Effector memory CD8-positive, alpha-beta T cell (primary cell): Measurements from ENCODE around the gene EMILIN1.

Experiments
- ATAC-seq: fragments of 150-1000 bp; cut with Tn5 transposase; replicated peaks from 2 replicates; pipeline ENCODE4 v1.10.0; 2021; ENCODE audit warnings: mild to moderate bottlenecking, moderate library complexity
- DNase-seq, 3 experiments: peaks; one replicate each; pipeline ENCODE4 v3.0.0; 2021
- H3K27ac Mint-ChIP-seq, 2 donors: one replicate each; pipeline ENCODE4 v1.8.0; 2022; ENCODE audit warnings: mild to moderate bottlenecking in 2 of 2, mixed read lengths in 2 of 2, moderate library complexity in 2 of 2
- H3K27me3 Mint-ChIP-seq, 2 donors: one replicate each; pipeline ENCODE4 v1.8.0; 2022; ENCODE audit warnings: mixed read lengths in 2 of 2
- H3K36me3 Mint-ChIP-seq: one replicate; pipeline ENCODE4 v1.8.0; 2022; ENCODE audit warnings: mild to moderate bottlenecking, moderate library complexity, mixed read lengths; ENCODE audit not compliant: insufficient read depth
- H3K4me1 Mint-ChIP-seq, 2 donors: one replicate each; pipeline ENCODE4 v1.8.0; 2022; ENCODE audit warnings: low read depth in 2 of 2, mixed read lengths in 2 of 2
- H3K4me3 Mint-ChIP-seq, 2 donors: one replicate each; pipeline ENCODE4 v1.8.0; 2022; ENCODE audit warnings: mild to moderate bottlenecking in 2 of 2, mixed read lengths in 2 of 2, moderate library complexity in 2 of 2
- H3K9me3 Mint-ChIP-seq, 2 donors: one replicate each; pipeline ENCODE4 v1.8.0; 2022; ENCODE audit warnings: mixed read lengths in 2 of 2

The EMILIN1 gene

DNA sequence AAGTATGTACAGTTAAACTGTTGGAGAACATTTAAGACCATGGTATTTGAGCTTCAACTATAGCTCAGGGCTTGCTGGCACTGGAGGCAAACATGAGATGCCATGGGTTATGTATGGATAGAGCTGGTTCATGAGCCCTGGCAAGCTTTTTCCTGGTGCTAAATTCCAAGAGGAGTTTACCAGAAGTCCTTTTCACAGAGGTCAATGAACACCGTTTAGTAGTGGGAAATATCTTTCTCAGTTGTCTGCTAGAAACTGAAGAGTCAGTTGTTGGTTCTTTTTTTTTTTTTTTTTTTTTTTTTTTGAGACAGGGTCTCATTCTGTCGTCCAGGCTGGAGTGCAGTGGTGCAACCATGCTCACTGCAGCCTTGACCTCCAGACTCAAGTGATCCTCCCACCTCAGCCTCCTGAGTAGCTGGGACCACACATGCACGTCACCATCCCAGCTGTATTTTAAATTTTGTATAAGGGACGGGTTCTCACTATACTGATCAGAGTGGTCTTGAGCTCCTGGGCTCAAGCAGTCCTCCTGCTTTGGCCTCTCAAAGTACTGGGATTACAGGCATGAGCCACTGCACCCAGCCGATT, 9.5 kb downstream of the EMILIN1 start:
- H3K9me3 Mint-ChIP-seq: no peaks in the 10 kb centered on the region
- peaks cover 5% of the 10 kb centered on the region for H3K36me3 Mint-ChIP-seq
- H3K4me1 Mint-ChIP-seq: peaks cover 8 to 15% of the 10 kb centered on the region in 2 donors
- no peak overlapping the region for H3K27ac Mint-ChIP-seq
- ATAC-seq (no peak), DNase-seq (no peak)
- H3K27me3 Mint-ChIP-seq: no peaks in the 10 kb centered on the region
- H3K4me3 Mint-ChIP-seq: peak overlapping the region in 1 of 2 donors; percentile 80

DNA sequence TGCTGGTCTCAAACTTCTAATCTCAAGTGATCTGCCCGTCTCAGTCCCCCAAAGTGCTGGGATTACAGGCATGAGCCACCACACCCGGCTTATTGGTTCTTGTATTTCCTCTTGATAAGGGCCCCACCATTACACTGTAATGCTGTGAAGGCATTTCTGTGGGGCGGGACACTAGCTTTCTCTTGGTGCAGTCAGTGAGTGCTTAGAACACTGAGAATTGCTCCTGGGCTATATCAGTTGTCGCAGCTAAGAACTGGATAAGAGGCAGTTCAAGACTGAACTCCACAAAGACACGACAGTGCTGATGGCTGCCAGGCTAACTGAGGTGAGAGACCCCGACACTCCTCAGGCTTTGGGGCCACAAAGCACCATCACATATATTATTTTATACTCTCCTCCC, 10.2 kb downstream of the EMILIN1 start:
- H3K36me3 Mint-ChIP-seq: peaks cover 5% of the 10 kb centered on the region
- H3K4me1 Mint-ChIP-seq: peaks cover 8 to 15% of the 10 kb centered on the region in 2 donors
- DNase-seq: no peak
- H3K27me3 Mint-ChIP-seq: no peaks in the 10 kb centered on the region
- no peak for ATAC-seq
- H3K4me3 Mint-ChIP-seq: no peak overlapping the region
- H3K27ac Mint-ChIP-seq: peak overlapping the region in 1 of 2 donors; percentile 46
- no peaks in the 10 kb centered on the region for H3K9me3 Mint-ChIP-seq

DNA sequence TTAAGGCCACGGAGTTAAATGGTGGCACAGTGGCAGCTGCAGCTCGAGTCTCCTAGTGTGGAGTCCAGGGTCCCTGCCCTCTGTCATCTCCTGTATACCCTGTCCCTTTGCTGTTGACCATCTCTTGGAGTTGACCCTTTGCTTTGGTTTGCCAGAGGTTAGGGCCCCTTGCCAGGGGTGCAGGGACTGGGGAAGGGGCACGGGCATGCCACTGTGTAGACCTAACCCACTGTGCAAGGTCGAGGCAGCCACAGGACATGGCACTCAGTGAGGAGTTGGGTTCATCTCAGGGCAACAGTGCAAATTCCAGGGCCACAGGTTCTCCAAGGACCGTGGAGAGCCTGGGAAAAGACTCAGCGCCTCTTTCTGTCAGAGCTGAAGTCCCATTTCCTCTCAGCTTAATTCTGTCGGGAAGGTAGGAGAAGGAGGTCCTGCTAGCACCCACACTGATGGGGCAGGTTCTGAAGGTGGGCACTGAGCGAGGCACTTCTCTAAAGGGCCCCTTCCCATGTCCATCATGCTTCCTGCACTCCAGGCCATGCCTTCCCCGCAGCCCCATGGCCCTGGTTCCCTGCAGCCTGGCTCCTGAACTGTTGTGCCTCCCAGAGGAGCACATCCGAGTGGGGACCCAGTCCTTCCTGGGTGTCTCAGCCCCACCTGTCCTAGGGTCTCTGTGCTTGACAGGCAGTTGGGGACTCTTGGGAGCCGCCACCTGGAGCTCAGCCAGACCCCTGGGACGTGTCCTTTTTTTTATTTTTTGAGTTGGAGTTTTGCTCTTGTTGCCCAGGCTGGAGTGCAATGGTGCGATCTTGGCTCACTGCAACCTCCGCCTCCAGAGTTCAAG, 10.9 kb downstream of the EMILIN1 start:
- Mint-ChIP-seq H3K4me1 (peaks cover 8 to 15% of the 10 kb centered on the region in 2 donors), H3K4me3 (no peak overlapping the region), H3K27me3 (no peaks in the 10 kb centered on the region), H3K9me3 (no peaks in the 10 kb centered on the region), H3K27ac (no peak overlapping the region), H3K36me3 (peaks cover 5% of the 10 kb centered on the region)
- ATAC-seq (no peak), DNase-seq (no peak)

DNA sequence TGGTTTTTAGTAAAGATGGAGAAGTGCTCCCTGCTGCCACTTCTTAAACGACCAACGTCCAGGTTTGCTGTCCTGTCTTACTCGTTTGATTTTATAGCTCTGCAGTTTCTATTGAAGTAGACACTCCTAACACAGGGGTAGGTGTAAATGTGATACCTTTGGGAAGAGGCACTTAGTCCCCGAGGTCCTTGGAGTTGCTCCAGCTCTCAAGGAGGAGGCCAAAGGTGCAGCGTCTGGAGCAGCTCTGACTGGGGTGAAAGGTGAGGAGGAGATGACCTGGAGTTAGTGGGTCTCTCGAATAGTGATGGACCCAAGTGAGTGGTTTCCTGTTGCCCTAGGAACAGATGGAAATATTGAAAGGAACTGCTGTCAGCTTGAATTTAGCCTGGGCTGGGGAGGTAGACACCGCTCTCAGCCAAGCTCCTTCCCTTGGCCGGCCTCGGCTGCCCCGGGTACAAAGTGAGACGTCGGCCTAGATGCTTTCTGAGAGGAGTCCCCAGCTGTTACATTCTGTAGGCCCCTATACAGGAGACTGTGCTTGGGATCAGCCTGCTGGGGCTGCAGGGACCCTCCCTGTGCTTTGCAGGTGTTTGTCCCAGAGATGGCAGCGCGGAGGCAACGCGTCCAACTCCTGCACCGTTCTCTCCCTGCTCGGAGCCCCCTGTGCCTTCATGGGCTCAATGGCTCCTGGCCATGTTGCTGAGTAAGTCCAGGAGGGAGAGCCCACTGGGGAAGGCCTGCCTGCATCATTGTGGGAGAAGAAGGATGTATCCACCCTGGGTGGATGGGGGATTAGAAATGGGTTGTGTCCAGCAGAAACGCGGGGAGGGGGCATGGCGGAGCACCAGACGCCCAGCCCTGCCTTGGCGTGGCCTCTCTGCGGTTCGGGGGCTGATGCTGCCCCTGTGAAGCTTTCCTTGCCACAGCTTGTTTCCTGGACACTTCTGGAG, 13.6 kb downstream of the EMILIN1 start:
- ATAC-seq (no peak), DNase-seq (no peak)
- H3K4me1 Mint-ChIP-seq: peaks cover 7 to 17% of the 10 kb centered on the region in 2 donors
- H3K36me3 Mint-ChIP-seq: no peaks in the 10 kb centered on the region
- H3K9me3 Mint-ChIP-seq: no peaks in the 10 kb centered on the region
- no peaks in the 10 kb centered on the region for H3K27me3 Mint-ChIP-seq
- no peak overlapping the region for H3K4me3 Mint-ChIP-seq
- H3K27ac Mint-ChIP-seq: no peak overlapping the region

DNA sequence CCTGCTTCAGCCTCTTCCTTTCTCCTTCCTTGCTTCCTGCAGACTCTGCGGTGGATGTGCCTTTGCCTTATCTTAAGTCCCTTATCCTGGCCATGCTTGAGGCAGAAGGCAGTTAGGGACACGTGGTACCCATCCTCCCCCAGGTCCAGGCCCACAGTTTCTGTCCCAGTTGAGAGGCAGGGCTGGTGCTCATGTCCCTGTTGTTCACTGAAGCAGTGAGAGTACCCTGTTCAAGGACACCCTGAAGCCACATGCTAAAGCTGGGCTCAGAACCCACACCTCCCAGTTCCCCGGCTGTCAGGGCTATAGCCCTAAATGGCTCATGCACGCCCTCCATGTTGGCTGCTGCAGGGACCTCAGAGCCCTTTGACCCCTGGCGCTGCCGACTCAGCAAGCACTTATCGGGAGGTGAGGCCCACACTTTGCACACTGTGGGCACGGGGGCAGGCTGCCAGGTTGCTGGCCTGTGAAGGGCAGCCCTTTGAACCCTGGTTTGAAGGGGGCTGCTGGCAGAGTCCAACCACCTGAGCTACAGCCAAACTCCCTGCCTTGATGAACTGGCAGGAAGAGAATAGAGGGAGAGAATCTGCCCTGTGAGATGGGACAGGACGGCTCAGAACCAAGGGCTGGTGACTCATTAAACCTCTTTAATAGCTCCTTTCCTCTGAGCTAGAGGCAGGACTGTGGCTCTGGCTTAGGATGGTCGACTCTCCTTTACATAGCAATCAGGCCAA, 14.4 kb downstream of the EMILIN1 start:
- Mint-ChIP-seq H3K9me3 (no peaks in the 10 kb centered on the region), H3K4me3 (no peak overlapping the region), H3K36me3 (no peaks in the 10 kb centered on the region), H3K27ac (no peak overlapping the region), H3K27me3 (no peaks in the 10 kb centered on the region), H3K4me1 (peaks cover 7 to 14% of the 10 kb centered on the region in 2 donors)
- no peak for ATAC-seq
- no peak for DNase-seq

DNA sequence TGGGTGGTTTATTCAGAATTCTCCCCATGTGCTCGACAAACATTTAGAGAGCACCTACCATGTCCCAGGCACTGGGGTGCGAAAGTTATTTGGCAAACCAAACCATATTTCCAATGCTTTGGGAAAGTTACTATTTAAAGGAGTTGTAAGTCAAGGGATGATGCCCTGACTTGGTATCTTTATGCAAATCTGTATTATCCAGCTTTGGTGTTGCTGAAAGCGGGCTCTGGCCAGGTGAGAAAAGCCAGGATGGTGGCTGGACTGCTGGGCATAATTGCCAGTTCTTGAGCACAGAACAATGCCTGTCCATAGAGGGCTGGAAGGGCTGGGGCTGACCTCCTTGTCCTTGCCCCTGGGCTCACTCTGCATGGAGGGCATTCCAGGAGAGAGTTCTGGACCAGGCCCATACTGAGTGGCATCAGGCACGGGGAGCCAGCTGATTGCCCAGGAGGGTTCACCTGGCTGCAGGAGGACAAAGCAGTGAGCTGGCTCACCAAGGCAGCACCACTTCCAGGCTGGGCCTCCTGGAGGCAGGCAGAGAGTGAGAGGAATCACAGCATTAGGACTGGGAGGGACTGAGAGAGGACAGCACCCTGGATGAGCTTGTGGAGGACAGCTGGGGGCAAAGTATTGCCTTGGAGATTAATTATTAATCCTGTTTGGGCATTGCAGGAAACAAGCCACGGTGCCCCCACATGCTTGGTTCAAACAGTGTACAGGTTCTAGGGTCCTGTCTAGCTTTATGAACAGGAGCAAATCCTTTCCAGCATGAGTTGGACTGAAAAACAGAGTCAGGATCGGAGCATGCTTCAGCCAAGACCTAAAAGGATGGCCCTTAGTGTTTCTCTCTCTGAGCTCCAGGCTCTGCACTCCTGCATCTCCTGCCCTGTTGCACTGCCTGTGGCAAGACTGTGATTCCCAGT, 15.3 kb downstream of the EMILIN1 start:
- no peak for DNase-seq
- no peak for ATAC-seq
- Mint-ChIP-seq H3K9me3 (no peaks in the 10 kb centered on the region), H3K27me3 (no peaks in the 10 kb centered on the region), H3K4me3 (no peak overlapping the region), H3K4me1 (peaks cover 7 to 15% of the 10 kb centered on the region in 2 donors), H3K36me3 (no peaks in the 10 kb centered on the region), H3K27ac (no peak overlapping the region)

DNA sequence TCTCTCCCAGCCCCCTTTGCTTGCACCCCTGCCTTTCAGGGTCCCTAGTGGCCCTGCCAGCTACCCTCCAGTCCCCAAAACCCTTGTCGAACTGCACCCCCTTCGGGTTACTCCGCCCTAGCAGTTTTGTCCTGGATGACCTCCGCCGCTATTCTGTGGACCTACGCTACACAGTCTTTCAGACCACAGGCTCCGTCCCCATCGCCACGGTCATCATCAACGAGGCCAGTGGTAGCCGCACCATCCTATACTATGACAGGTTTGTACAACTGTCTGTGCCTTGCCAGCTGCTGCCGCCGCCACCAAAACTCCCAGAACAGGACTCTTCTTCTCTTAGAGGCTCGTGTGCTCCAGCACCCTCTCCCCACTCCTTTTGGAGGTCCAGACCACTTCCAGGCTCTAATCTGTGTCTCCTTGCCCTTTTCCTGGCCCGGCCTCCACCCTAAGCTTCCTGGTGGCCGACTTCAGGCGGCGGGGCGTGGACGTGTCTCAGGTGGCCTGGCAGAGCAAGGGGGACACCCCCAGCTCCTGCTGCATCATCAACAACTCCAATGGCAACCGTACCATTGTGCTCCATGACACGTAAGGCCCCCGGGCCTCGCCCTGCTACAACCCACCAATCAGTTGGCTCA, 16.1 kb downstream of the EMILIN1 start:
- no peak for DNase-seq
- Mint-ChIP-seq H3K27ac (no peak overlapping the region), H3K36me3 (no peaks in the 10 kb centered on the region), H3K4me1 (peaks cover 7 to 20% of the 10 kb centered on the region in 2 donors), H3K27me3 (no peaks in the 10 kb centered on the region), H3K9me3 (no peaks in the 10 kb centered on the region), H3K4me3 (no peak overlapping the region)
- no peak for ATAC-seq

DNA sequence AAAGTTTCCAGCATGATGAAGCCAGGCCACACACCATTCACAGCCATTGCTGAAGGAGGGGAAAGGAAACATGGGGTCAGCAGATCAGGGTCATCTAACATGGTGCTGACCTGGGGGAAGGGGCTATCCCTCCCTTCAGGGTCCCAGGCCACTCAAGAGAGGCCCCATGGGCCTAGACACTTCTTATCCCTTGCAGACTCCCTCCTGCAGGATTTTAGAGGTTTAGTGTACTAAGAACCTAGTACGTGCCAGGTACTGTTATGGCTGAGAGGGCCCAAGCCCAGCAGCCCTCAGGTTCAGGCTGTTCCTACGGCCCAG, 17.0 kb downstream of the EMILIN1 start:
- no peaks in the 10 kb centered on the region for H3K9me3 Mint-ChIP-seq
- H3K36me3 Mint-ChIP-seq: no peaks in the 10 kb centered on the region
- peaks cover 7 to 20% of the 10 kb centered on the region in 2 donors for H3K4me1 Mint-ChIP-seq
- H3K27me3 Mint-ChIP-seq: no peaks in the 10 kb centered on the region
- ATAC-seq (no peak), DNase-seq (no peak)
- H3K4me3 Mint-ChIP-seq: no peak overlapping the region
- H3K27ac Mint-ChIP-seq: no peak overlapping the region

DNA sequence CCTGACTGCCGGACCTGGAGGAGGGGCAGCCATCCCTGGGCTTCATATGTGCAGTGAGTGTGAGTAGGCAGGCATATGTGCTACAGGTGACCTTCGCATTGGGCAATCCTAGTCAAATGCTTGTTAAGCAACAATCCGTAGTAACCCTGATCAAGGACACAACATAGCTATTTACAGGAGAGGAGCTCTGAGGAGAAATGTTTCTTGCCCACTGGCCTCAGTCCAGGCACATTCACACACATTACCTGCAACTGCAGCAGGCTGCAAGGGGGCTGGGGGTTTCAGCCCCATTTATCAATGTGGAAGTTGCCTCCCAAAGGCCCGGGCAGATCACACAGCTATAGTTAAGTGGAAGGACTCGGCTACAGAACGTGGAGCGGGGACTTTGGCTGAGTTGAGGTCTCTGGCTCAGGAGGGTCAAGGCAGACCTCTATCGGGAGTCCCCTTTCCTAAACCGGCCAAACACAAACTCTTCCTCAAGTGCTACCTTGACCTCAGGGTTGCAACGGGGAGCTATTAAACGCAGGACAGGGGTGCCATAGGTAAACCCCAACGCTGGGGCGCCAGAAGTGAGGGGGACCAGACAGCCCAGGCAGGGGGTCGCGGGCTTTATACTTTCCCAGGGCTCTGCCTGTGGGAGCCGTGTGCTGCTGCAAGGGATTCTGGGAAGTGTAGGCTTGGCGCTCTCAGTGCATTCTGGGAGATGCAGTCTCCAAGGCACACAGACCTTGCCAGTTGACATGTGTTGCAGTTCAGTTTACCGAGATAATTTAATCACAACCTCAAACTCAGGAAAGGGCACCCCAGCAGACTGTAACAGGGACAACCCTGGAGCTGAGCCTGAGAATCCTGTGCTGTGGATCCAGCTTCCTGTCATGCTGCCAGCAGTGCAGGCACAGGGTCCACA, 17.6 kb downstream of the EMILIN1 start:
- Mint-ChIP-seq H3K4me3 (peak overlapping the region; percentile 40 to 46), H3K4me1 (peaks cover 7 to 20% of the 10 kb centered on the region in 2 donors)

DNA sequence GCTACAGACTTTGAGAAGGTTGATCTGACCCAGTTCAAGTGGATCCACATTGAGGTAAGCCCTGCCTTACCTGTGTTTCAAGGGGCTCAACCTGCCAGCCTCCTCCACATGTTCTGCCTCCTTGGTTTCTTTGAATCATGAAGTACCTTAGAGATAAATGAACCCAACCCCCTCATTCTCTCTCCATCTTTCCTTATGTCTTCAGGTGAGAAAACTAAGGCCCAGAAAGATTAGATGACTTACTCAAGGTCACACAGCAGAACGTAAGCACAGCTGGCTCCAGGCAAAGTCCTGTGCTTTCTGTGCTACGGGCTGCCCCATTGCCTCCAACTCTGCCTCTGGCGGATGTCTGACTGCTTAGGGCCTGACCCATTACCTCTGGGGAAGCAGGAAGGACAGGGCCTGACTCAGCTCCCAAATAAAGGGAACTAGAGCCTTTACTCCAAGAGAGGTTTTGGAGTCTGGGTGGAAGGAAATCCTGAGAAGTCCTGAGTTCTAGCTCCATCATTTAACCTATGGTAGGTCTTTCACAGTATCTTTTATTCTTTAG, 18.4 kb downstream of the EMILIN1 start:
- Mint-ChIP-seq H3K36me3 (no peaks in the 10 kb centered on the region), H3K27me3 (peaks cover 0 to 3% of the 10 kb centered on the region in 2 donors), H3K9me3 (no peaks in the 10 kb centered on the region), H3K4me1 (peaks cover 7 to 20% of the 10 kb centered on the region in 2 donors), H3K27ac (peak overlapping the region; percentile 27 to 86), H3K4me3 (no peak overlapping the region)
- DNase-seq: no peak
- ATAC-seq: no peak

More for the DNA sequence above, 17.6 kb downstream of the EMILIN1 start:
- ATAC-seq (peak; percentile 83), DNase-seq (no peak)
- peak overlapping the region in 1 of 2 donors; percentile 86 for H3K27ac Mint-ChIP-seq
- no peaks in the 10 kb centered on the region for H3K36me3 Mint-ChIP-seq
- H3K27me3 Mint-ChIP-seq: no peaks in the 10 kb centered on the region
- H3K9me3 Mint-ChIP-seq: no peaks in the 10 kb centered on the region

DNA sequence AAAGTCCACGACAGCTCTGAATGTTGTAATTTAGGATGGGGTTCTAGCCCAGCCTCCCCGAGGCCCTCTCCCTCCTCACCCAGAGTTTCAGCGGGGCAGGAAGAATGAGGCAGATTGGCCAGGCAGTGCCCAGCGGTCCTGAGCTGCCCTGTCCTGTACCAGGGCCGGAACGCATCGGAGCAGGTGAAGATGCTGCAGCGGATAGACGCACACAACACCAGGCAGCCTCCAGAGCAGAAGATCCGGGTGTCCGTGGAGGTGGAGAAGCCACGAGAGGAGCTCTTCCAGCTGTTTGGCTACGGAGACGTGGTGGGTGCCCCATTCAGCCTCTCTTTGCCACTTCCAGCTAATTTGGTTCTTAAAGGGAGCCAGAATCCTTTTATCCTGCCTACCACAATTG, 18.9 kb downstream of the EMILIN1 start:
- peaks cover 0 to 8% of the 10 kb centered on the region in 2 donors for H3K27me3 Mint-ChIP-seq
- H3K27ac Mint-ChIP-seq: no peak overlapping the region
- no peaks in the 10 kb centered on the region for H3K36me3 Mint-ChIP-seq
- H3K9me3 Mint-ChIP-seq: no peaks in the 10 kb centered on the region
- ATAC-seq (no peak), DNase-seq (no peak)
- no peak overlapping the region for H3K4me3 Mint-ChIP-seq
- H3K4me1 Mint-ChIP-seq: peaks cover 7 to 20% of the 10 kb centered on the region in 2 donors
